Endothelial cell of umbilical vein (primary cell): ENCODE results near the gene P2RY8. TPM values are rescaled to one million over a fixed set of nuclear protein-coding genes. Genes with fewer than 3 reads are reported as not detected.

Source experiments
- BruUV-seq: library from RNA; stranded (reverse); fragments of 400-500 nt; replicated peaks from 2 replicates; lab custom pipeline; 2021; lab: Mats Ljungman, UMichigan
- CTCF ChIA-PET: fragments of 300-600, 350-600 bp; sonication (Branson Sonifier 250); formaldehyde crosslinking; loops from one replicate; lab custom pipeline; 2021; ENCODE audit warnings: antibody characterized with exemption, inconsistent platforms; lab: Charles Lee
- POLR2A ChIA-PET: fragments of 300-600, 350-600 bp; sonication (Branson Sonifier 250); formaldehyde crosslinking; loops from one replicate; lab custom pipeline; 2021; ENCODE audit warnings: antibody characterized with exemption, inconsistent platforms; lab: Charles Lee
- DNase-seq: peaks from one replicate; pipeline ENCODE4 v3.0.0-alpha.2; 2011; ENCODE audit warnings: low read depth, low spot score
- FAIRE-seq: peaks from 2 replicates; lab custom pipeline; 2011; peaks lifted over from hg19 to GRCh38; lab: Jason Lieb, UNC
- H2AFZ ChIP-seq: 2 replicates; pipeline ENCODE4 v1.6.0; 2012; ENCODE audit warnings: low read depth, low read length, control low read depth, inconsistent platforms
- H3K27ac ChIP-seq: 2 replicates; pipeline ENCODE4 v1.5.1; 2011; ENCODE audit warnings: low read depth, mild to moderate bottlenecking, control low read depth, low read length, moderate library complexity; ENCODE audit not compliant: insufficient read depth
- H3K27me3 ChIP-seq, 2 experiments: 2 replicates each; pipeline versions ENCODE4 v1.6.0 to v1.6.1; 2011; ENCODE audit warnings: low read length in 2 of 2, mixed read lengths in 1 of 2; ENCODE audit not compliant: control insufficient read depth in 2 of 2, insufficient read depth in 2 of 2
- H3K36me3 ChIP-seq, 2 experiments: 2 replicates in 1 of 2; 3 replicates in 1 of 2; pipeline ENCODE4 v1.5.1; 2011; ENCODE audit warnings: low read length in 2 of 2, mild to moderate bottlenecking in 1 of 2, moderate library complexity in 1 of 2; ENCODE audit not compliant: control insufficient read depth in 2 of 2, insufficient read depth in 2 of 2; ENCODE audit errors: extremely low read depth in 1 of 2
- H3K4me1 ChIP-seq: 3 replicates; pipeline ENCODE4 v1.5.1; 2011; ENCODE audit warnings: mild to moderate bottlenecking, low read length; ENCODE audit not compliant: control insufficient read depth, insufficient read depth; ENCODE audit errors: extremely low read depth
- H3K4me2 ChIP-seq: 2 replicates; pipeline ENCODE4 v1.6.1; 2011; ENCODE audit warnings: low read length, control low read depth, mixed read lengths; ENCODE audit not compliant: insufficient read depth
- H3K4me3 ChIP-seq, 3 experiments: fragments of 200-600 bp in 1 of 3; sonication (generic), shearing (Covaris generic) in 1 of 3; replicated peaks in 1 of 3; 2 replicates each; pipeline ENCODE4 v1.5.1; 2011 to 2016; ENCODE audit warnings: control low read depth in 3 of 3, low read length in 3 of 3, mild to moderate bottlenecking in 2 of 3, inconsistent platforms in 1 of 3, low read depth in 1 of 3, moderate library complexity in 1 of 3; ENCODE audit not compliant: insufficient read depth in 1 of 3
- H3K79me2 ChIP-seq: 2 replicates; pipeline ENCODE4 v1.6.0; 2012; ENCODE audit warnings: low read length, inconsistent platforms; ENCODE audit not compliant: control insufficient read depth, insufficient read depth
- H3K9ac ChIP-seq: replicated peaks from 2 replicates; pipeline ENCODE3; 2011; ENCODE audit warnings: low read length, control low read depth; ENCODE audit not compliant: insufficient read depth; ENCODE audit errors: extremely low read depth
- H3K9me1 ChIP-seq: replicated peaks from 3 replicates; pipeline ENCODE4 v1.6.0; 2011; ENCODE audit warnings: mild to moderate bottlenecking, low read length; ENCODE audit not compliant: control insufficient read depth, insufficient read depth; ENCODE audit errors: extremely low read depth
- H3K9me3 ChIP-seq: replicated peaks from 2 replicates; pipeline ENCODE4 v1.5.1; 2012; ENCODE audit warnings: low read length, inconsistent platforms; ENCODE audit not compliant: control insufficient read depth, insufficient read depth
- H4K20me1 ChIP-seq: replicated peaks from 2 replicates; pipeline ENCODE3; 2011; ENCODE audit warnings: mild to moderate bottlenecking, low read length; ENCODE audit not compliant: control insufficient read depth, insufficient read depth; ENCODE audit errors: extremely low read depth
- GATA2 ChIP-seq: IDR thresholded peaks from 2 replicates; pipeline ENCODE4 v1.7.0; 2011; ENCODE audit warnings: low read depth, mild to moderate bottlenecking, moderate library complexity, mixed read lengths, low read length; ENCODE audit not compliant: insufficient read length, insufficient read depth
- MYC ChIP-seq: IDR thresholded peaks from one replicate; pipeline ENCODE4 v1.6.1; 2011; ENCODE audit warnings: mild to moderate bottlenecking, low read depth, low read length
- dilution Hi-C: fragments of 300-500 bp; cut with MboI; formaldehyde crosslinking; loops from one replicate; pipeline ENCODE4 v1.15.0; 2019; ENCODE audit warnings: low sequenced_read_pairs; ENCODE audit not compliant: extremely low pct_ligation_motif_present
- intact Hi-C: fragments of 100-400 bp; cut with micrococcal nuclease; formaldehyde crosslinking; loops from one replicate; pipeline ENCODE4 v1.10.0; 2022
- polyA plus RNA-seq, 4 experiments: library from polyadenylated mRNA; depleted of rRNA in 3 of 4; stranded (reverse) in 3 of 4; unstranded in 1 of 4; fragments of >200 nt; gene quantifications; 2 replicates each; pipeline versions ENCODE4 v1.2.1 to v1.2.3, GENCODE V29; 2011 to 2012; ENCODE audit warnings: missing spikeins in 1 of 4
- total RNA-seq: library from RNA; stranded (reverse); gene quantifications from 2 replicates; pipeline ENCODE4 v1.2.3, GENCODE V29; 2021
- TF ChIP-seq, protein P1 (sequence below), 2 donors: IDR thresholded peaks; 1 replicate in 1 of 2; 2 replicates in 1 of 2; pipeline ENCODE4 v1.5.1; 2011; ENCODE audit warnings: low read length in 2 of 2, mild to moderate bottlenecking in 2 of 2, moderate library complexity in 2 of 2, control low read depth in 1 of 2, inconsistent platforms in 1 of 2, low read depth in 1 of 2; ENCODE audit not compliant: insufficient read depth in 1 of 2; ENCODE audit errors: extremely low read depth in 1 of 2

The P2RY8 gene
- total and polyA plus RNA-seq, 2 donors (not counting 3 experiments of a cell fraction or from before 2014, with no cell fraction given), result not detected

DNA sequence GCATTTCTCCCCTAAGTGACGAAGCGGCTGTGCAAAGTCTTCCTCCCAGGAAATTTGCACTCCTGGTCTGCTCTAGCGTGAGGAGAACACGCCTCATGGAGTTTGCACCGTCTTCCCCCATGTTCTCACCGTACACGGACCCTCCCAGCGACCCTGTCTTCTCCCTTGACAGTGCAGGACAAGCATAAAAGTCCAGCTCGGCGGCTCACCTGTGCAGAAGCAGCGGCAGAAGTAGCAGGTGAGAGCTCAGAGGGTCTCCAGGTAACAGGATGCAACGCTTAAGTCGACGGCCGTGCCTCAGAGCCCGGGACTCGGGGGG lies 314 bp downstream of the P2RY8 start:
- no peaks in the 10 kb centered on the region for H3K9me1 ChIP-seq
- no peak overlapping the region for H3K9ac ChIP-seq
- intact Hi-C loops (no loop called here), dilution Hi-C loops (no loop called here)
- FAIRE-seq (no peak), DNase-seq (no peak)
- no peaks in the 10 kb centered on the region for H3K79me2 ChIP-seq
- no peaks in the 10 kb centered on the region for H3K36me3 ChIP-seq
- H3K4me2 ChIP-seq, result no peak overlapping the region
- no peak overlapping the region for H3K27ac ChIP-seq
- H3K27me3 ChIP-seq, result no peaks in the 10 kb centered on the region
- no peaks in the 10 kb centered on the region for H3K9me3 ChIP-seq
- POLR2A ChIA-PET, result no interaction called here
- no TSS peak for BruUV-seq
- no peak for TF ChIP-seq GATA2
- H3K4me3 ChIP-seq, result no peak overlapping the region
- CTCF ChIA-PET, result no interaction called here
- no peaks in the 10 kb centered on the region for H3K4me1 ChIP-seq
- no peaks in the 10 kb centered on the region for H4K20me1 ChIP-seq
- no peak overlapping the region for H2AFZ ChIP-seq

DNA sequence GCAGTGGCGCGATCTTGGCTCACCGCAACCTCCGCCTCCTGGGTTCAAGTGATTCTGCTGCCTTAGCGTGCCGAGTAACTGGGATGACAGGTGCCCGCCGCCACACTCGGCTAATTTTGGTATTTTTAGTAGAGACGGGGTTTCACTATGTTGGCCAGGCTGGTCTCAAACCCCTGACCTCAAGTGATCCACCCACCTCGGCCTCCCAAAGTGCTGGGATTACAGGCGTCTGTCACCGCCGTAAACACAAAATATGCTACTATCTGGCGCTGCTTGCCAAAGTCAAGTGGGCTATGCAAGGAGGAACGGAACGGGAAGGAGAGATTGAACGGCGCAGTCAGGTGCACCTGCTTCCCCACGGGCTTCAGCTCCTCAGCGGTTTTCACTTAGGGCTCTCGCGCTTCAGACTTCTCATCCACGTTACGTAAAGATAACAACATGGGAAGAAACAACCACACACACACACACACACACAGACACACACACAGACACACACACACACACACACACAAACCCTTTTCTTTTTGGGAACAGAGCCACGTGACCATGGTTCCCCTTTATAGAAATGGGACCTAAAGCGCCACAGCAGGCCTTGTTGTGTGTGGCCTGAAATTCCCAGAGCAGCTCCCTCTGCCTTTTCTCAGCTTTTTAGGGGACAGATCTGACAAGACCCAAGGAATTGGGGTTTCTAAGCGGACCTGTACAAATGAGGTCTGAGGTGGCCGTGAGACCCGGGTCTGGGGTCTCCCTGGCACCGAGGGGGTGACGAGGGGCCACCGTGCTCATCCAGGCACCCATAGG lies 1.5 kb downstream of the P2RY8 start:
- H3K9ac ChIP-seq, result no peak overlapping the region
- TF ChIP-seq MYC, result no peak
- TF ChIP-seq, protein P1, sequence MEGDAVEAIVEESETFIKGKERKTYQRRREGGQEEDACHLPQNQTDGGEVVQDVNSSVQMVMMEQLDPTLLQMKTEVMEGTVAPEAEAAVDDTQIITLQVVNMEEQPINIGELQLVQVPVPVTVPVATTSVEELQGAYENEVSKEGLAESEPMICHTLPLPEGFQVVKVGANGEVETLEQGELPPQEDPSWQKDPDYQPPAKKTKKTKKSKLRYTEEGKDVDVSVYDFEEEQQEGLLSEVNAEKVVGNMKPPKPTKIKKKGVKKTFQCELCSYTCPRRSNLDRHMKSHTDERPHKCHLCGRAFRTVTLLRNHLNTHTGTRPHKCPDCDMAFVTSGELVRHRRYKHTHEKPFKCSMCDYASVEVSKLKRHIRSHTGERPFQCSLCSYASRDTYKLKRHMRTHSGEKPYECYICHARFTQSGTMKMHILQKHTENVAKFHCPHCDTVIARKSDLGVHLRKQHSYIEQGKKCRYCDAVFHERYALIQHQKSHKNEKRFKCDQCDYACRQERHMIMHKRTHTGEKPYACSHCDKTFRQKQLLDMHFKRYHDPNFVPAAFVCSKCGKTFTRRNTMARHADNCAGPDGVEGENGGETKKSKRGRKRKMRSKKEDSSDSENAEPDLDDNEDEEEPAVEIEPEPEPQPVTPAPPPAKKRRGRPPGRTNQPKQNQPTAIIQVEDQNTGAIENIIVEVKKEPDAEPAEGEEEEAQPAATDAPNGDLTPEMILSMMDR (IDR thresholded peaks at IDR 0.05; ENCODE audit: extremely low read depth in 1 of 2, insufficient read depth in 1 of 2, low read depth in 1 of 2, low read length in 2 of 2), result no peak
- ChIA-PET CTCF (no interaction called here), POLR2A (no interaction called here)
- H3K27ac ChIP-seq, result no peak overlapping the region
- H3K9me1 ChIP-seq, result no peaks in the 10 kb centered on the region
- dilution Hi-C loops (no loop called here), intact Hi-C loops (no loop called here)
- FAIRE-seq (no peak), DNase-seq (no peak)
- H4K20me1 ChIP-seq, result no peaks in the 10 kb centered on the region
- H3K27me3 ChIP-seq, result no peaks in the 10 kb centered on the region
- no peaks in the 10 kb centered on the region for H3K4me1 ChIP-seq
- H2AFZ ChIP-seq, result no peak overlapping the region
- no peak overlapping the region for H3K4me2 ChIP-seq
- no peaks in the 10 kb centered on the region for H3K79me2 ChIP-seq
- H3K36me3 ChIP-seq, result no peaks in the 10 kb centered on the region
- H3K9me3 ChIP-seq, result no peaks in the 10 kb centered on the region
- no TSS peak for BruUV-seq
- no peak overlapping the region for H3K4me3 ChIP-seq
